Hair follicular keratinocyte (primary cell): ENCODE data around the gene TADA2B. TPM values are rescaled to one million over a fixed set of nuclear protein-coding genes. Genes with fewer than 3 reads are reported as not detected.

Experiments used
- total RNA-seq: library from RNA; depleted of rRNA; stranded (reverse); fragments of >200 nt; gene quantifications from 2 replicates; pipeline ENCODE4 v1.2.3, GENCODE V29; 2015

TADA2B gene
- total RNA-seq = 6.7 and 9.6 TPM in 2 replicates

DNA sequence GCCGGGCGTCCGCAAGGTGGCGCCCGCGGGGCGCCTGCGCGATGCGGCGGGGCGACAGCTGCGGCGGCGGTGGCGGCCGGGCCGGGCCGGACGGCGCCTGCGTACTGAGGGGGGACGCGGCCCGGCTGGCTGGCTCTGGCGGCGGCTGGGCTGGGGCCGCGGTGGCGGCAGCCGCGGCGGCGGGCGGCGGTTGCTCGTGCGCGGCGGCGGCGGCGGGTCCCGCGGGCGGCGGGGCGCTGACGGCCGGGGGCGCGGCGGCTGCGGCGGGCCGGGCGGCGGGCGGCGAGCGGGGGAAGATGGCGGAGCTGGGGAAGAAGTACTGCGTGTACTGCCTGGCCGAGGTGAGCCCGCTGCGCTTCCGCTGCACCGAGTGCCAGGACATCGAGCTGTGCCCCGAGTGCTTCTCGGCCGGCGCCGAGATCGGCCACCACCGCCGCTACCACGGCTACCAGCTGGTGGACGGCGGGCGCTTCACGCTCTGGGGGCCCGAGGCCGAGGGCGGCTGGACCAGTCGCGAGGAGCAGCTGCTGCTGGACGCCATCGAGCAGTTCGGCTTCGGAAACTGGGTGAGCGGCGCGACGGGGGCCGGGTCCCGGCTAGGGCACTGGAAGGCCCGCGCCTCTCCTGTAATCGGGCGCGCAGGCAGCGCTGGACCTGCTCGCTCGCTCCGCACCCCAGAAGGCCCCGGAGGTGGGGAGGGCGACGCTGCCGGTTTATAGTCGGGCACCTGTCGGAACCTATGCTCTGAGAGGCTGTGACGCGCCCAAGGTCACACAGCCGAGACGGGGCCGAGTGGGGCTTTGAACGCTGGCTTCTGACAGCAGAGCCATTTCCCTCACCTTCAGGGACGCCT is at the start of gene TADA2B:
TADA2B (plus strand) TSS at position 89 of the 853 bp plus-strand sequence; CDS start at position 297, 208 bp downstream.

DNA sequence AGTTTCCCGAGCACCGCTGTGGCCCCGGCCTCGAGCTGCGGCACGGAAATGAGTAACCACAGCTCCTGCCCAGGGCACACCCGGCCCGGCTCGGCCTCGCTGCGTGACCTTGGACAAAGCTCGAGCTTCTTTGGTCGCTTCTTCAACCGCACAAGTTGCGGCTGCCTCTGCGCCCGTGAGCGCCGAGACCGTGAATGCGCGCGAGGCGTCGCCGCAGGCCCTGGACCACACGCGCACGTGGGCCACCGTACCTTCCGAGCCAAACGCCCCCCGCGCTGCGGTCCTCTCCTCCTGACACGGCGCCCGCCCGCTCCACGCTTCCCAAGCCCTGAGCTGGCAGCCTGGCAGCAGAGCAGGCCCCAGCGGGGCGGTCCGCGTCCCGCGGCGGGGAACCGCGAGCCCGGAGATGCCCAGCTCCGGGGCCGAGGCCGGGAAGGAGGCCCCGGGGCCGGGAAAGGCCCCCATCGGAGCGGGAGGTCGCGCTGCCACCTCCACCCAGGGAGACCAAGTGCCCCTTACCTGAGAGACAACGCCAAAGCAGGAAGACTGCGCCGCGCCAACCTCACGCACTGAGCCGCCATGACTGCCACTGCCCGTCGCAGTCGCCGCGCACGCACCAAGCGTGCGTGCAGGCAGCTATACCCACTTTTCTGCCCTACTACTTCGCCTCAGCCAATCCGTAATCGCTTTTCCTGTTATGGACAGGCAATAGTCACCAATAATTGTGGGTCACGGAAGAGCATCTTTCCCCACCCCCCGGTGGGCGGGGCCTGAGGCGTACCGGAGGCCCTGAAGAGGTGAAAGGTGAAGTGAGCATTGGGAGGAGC is 24.5 kb downstream of the TADA2B start, which contains the start of gene GRPEL1:
GRPEL1 (minus strand) TSS at position 613 of the 827 bp plus-strand sequence; CDS start at position 581, 32 bp downstream.

Other genes starting within 250 kb of the TADA2B start
- gene TBC1D14, start 133.5 kb upstream of the TADA2B start, total RNA-seq = 56.2 and 86.9 TPM in 2 replicates
- 45.0 and 51.4 TPM in 2 replicates for gene GRPEL1, start 24.7 kb downstream of the TADA2B start, total RNA-seq
- 0.31 TPM in 1 of 2 replicates, not detected in the other for gene SORCS2, start 149.2 kb downstream of the TADA2B start, total RNA-seq